ENCODE results near the gene DNAJC30.
"Not testable (repeated sequence)": the region's sequence is repeated elsewhere in the genome, so short reads cannot be mapped to it uniquely, and the experiment has no call there.

GRCh38 chr7:73660594-73660993 lies 22.7 kb downstream of the DNAJC30 start:
- TF ChIP-seq CTCF, POLR2A (IDR thresholded peaks at IDR 0.05): not testable (repeated sequence)
